K562 (cell line): ENCODE data around the gene UBE2V1. TPM values are rescaled to one million over a fixed set of nuclear protein-coding genes. Genes with fewer than 3 reads are reported as not detected.

Experiments used
- ARID4B ChIP-seq: sonication (generic); formaldehyde crosslinking; IDR thresholded peaks from 2 replicates; pipeline ENCODE4 v1.8.0; 2022; ENCODE audit warnings: mild to moderate bottlenecking, missing genetic modification reagents
- CBFA2T3 ChIP-seq: fragments of 450-650 bp; IDR thresholded peaks from 2 replicates; pipeline ENCODE4 v1.6.1; 2017
- CLOCK ChIP-seq: fragments of 250-450 bp; sonication (Bioruptor Pico); IDR thresholded peaks from 2 replicates; pipeline ENCODE4 v1.4.0; 2020; ENCODE audit warnings: mild to moderate bottlenecking, moderate library complexity, borderline replicate concordance
- KAT7 ChIP-seq: sonication (generic); formaldehyde crosslinking; IDR thresholded peaks from 2 replicates; pipeline ENCODE4 v1.8.0; 2022; ENCODE audit warnings: missing genetic modification reagents, mild to moderate bottlenecking, borderline replicate concordance
- TBP ChIP-seq: optimal IDR thresholded peaks from 2 replicates; pipeline ENCODE3; 2011; ENCODE audit warnings: low read depth, low read length, improper control_type of control experiment
- ZBTB40 ChIP-seq, 2 experiments: fragments of 450-650 bp in 1 of 2; sonication (generic) in 1 of 2; formaldehyde crosslinking in 1 of 2; IDR thresholded peaks; 2 replicates each; pipeline versions ENCODE4 v1.7.1 to v1.9.0; 2016 to 2022; ENCODE audit warnings: inconsistent platforms in 1 of 2, mild to moderate bottlenecking in 1 of 2, missing genetic modification reagents in 1 of 2
- ZNF431 ChIP-seq: sonication (generic); formaldehyde crosslinking; IDR thresholded peaks from 2 replicates; pipeline ENCODE4 v1.8.0; 2022; ENCODE audit warnings: mild to moderate bottlenecking, missing genetic modification reagents
- polyA plus RNA-seq, 8 experiments: library from polyadenylated mRNA; depleted of rRNA in 4 of 8; stranded (reverse) in 5 of 8; unstranded in 3 of 8; fragments of >200 nt; fragmentation: Nextera tagmentation in 2 of 8; fragmentation: Illumina TruSeq in 1 of 8; extraction: Ambion mirVana in 2 of 8; extraction: Trizol in 1 of 8; gene quantifications; 2 replicates each; pipeline versions ENCODE4 v1.2.1 to v1.2.3, GENCODE V29; 2011 to 2014; ENCODE audit warnings: inconsistent platforms in 1 of 8, missing spikeins in 1 of 8
- total RNA-seq, 7 experiments: library from RNA; depleted of rRNA in 6 of 7; stranded (reverse); fragments of >200 nt in 6 of 7; fragmentation: Illumina TruSeq in 2 of 7; extraction: Trizol in 2 of 7; gene quantifications; 2 replicates each; pipeline versions ENCODE4 v1.2.1 to v1.2.3, GENCODE V29; 2011 to 2021; ENCODE audit warnings: low replicate concordance in 1 of 7

Gene UBE2V1
- total and polyA plus RNA-seq, 9 of the 15 experiments (the other 6 are each of a cell fraction or from before 2014, with no cell fraction given), result 93.0 to 357 (median 119) TPM

- no peak for TF ChIP-seq ARID4B
- no peak for TF ChIP-seq CBFA2T3
- TF ChIP-seq TBP, result no peak
- TF ChIP-seq ZBTB40 (IDR thresholded peaks at IDR 0.05), result peak; percentile 19; the same call in 1 of the 2 replicates
- TF ChIP-seq ZBTB40 (CRISPR knock-in tag; IDR thresholded peaks at IDR 0.05), result no peak
- 0 out of 2 replicates have a peak, but pooled peaks have one; percentile 9 for TF ChIP-seq ZNF431 (CRISPR knock-in tag)
- no peak; the same call in 1 of the 2 replicates for TF ChIP-seq KAT7
- TF ChIP-seq CLOCK (CRISPR knock-in tag), result no peak
Measured at GRCh38 chr20:50153153-50153499, 40.2 kb upstream of the UBE2V1 start (continued).
